Activated CD4-positive, alpha-beta T cell treated with anti-CD3 and anti-CD28 coated beads for 24 hours (primary cell): Measurements from ENCODE around the gene STK39.

Experiments
- DNase-seq, 2 donors: peaks; one replicate each; pipeline ENCODE4 v3.0.0-alpha.2; 2020; ENCODE audit warnings: low read depth in 2 of 2

STK39 gene

GRCh38 chr2:168243061-168243460 lies 4.3 kb downstream of the STK39 start:
- no peak for DNase-seq

GRCh38 chr2:168241746-168242145 lies 5.6 kb downstream of the STK39 start:
- DNase-seq: no peak

GRCh38 chr2:168241208-168241607 lies 6.2 kb downstream of the STK39 start:
- DNase-seq: no peak

- DNase-seq: no peak
Observed at GRCh38 chr2:168239281-168239680, 8.1 kb downstream of the STK39 start.

- DNase-seq: no peak
Observed at GRCh38 chr2:168237741-168238140, 9.7 kb downstream of the STK39 start.

- no peak for DNase-seq
Observed at GRCh38 chr2:168234407-168235085, 12.8 kb downstream of the STK39 start.

GRCh38 chr2:168233726-168234406 lies 13.5 kb downstream of the STK39 start:
- DNase-seq: no peak

- no peak for DNase-seq
Observed at GRCh38 chr2:168233166-168233565, 14.2 kb downstream of the STK39 start.

- no peak for DNase-seq
Observed at GRCh38 chr2:168231609-168232241, 15.7 kb downstream of the STK39 start.

GRCh38 chr2:168230389-168230788 lies 17.0 kb downstream of the STK39 start:
- no peak for DNase-seq

GRCh38 chr2:168224346-168224745 lies 23.0 kb downstream of the STK39 start:
- DNase-seq: no peak

GRCh38 chr2:168222088-168222487 lies 25.3 kb downstream of the STK39 start:
- DNase-seq: no peak

GRCh38 chr2:168220965-168221819 lies 26.2 kb downstream of the STK39 start:
- no peak for DNase-seq

- DNase-seq: no peak
Observed at GRCh38 chr2:168217920-168218319, 29.5 kb downstream of the STK39 start.

- DNase-seq: no peak
Observed at GRCh38 chr2:168216351-168217005, 30.9 kb downstream of the STK39 start.

GRCh38 chr2:168215813-168216212 lies 31.6 kb downstream of the STK39 start:
- no peak for DNase-seq

- DNase-seq: no peak
Observed at GRCh38 chr2:168212866-168213265, 34.5 kb downstream of the STK39 start.

GRCh38 chr2:168212167-168212566 lies 35.2 kb downstream of the STK39 start:
- DNase-seq: no peak

GRCh38 chr2:168211664-168212163 lies 35.7 kb downstream of the STK39 start:
- DNase-seq: peak; percentile 28 to 34

- no peak for DNase-seq
Observed at GRCh38 chr2:168210895-168211570, 36.4 kb downstream of the STK39 start.
